ENCODE measurements around the gene CD44. TPM values are rescaled to one million over a fixed set of nuclear protein-coding genes. Genes with fewer than 3 reads are reported as not detected.

The CD44 gene
- total and polyA plus RNA-seq, 4 donors: 4.1 to 26.9 (median 14.6) TPM

DNA sequence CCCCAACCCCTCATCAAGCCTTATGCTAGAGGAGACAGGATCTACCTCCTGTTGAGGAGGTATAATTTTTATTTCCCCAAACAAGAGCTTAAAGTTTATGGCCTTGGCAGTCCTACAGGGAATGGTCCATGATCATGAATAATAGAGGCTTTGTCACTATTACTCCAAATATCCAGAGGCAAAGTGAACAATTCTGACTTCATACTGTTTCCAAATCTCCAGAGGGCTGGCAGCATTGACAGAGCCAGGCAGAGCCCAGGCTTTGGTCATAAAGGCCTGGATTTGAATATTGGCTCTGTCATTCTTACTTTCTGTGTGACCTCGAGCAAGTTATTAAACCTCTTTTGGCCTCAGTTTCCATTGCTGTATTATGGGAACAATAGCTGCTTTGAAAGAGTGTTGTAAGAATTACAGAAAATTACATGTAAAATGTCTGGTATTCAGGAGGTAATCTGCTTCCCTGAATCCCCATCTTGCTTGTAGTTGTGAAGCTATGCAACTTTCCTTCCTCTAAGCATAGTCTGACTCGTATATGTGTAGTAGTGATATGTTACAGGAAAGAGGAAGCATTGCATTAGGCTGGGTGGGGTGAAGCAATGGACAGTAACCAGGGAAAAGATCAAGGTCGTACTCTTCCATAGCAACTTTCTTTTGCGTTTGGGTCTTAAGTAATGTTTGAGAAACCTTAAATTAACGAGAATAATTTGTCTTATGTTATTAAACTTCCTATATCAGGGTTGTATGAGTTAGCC is 88.8 kb downstream of the CD44 start:
- no peaks in the 10 kb centered on the region for H3K36me3 ChIP-seq (ENCODE audit: control insufficient read depth in 4 of 4, insufficient read depth in 3 of 4, low read depth in 1 of 4, low read length in 3 of 4)
- TF ChIP-seq, protein P1, sequence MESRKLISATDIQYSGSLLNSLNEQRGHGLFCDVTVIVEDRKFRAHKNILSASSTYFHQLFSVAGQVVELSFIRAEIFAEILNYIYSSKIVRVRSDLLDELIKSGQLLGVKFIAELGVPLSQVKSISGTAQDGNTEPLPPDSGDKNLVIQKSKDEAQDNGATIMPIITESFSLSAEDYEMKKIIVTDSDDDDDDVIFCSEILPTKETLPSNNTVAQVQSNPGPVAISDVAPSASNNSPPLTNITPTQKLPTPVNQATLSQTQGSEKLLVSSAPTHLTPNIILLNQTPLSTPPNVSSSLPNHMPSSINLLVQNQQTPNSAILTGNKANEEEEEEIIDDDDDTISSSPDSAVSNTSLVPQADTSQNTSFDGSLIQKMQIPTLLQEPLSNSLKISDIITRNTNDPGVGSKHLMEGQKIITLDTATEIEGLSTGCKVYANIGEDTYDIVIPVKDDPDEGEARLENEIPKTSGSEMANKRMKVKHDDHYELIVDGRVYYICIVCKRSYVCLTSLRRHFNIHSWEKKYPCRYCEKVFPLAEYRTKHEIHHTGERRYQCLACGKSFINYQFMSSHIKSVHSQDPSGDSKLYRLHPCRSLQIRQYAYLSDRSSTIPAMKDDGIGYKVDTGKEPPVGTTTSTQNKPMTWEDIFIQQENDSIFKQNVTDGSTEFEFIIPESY (IDR thresholded peaks at IDR 0.05): no peak
- no peak for TF ChIP-seq RAD21 (IDR thresholded peaks at IDR 0.05)
- TF ChIP-seq HNF4G (IDR thresholded peaks at IDR 0.05): no peak
- no peak for TF ChIP-seq MAX (IDR thresholded peaks at IDR 0.05)
- no peak overlapping the region for H3K9ac ChIP-seq (ENCODE audit: low read depth in 1 of 2, low read length in 2 of 2)
- H3K27ac ChIP-seq (ENCODE audit: low read depth in 1 of 2, low read length in 2 of 2): peak overlapping the region in 1 of 2 donors; percentile 29
- DNase-seq (ENCODE audit: low spot score): no peak
- H3K9me3 ChIP-seq (ENCODE audit: control insufficient read depth in 4 of 4, low read length in 3 of 4): no peaks in the 10 kb centered on the region
- no peaks in the 10 kb centered on the region for H3K27me3 ChIP-seq (ENCODE audit: control insufficient read depth in 4 of 4, insufficient read depth in 4 of 4, low read length in 3 of 4)
- 79% methylated on average over 5 of the region's 5 CpGs for WGBS
- no peak overlapping the region for H3K4me3 ChIP-seq (ENCODE audit: low read depth in 1 of 3, low read length in 3 of 3)
- H3K4me1 ChIP-seq (ENCODE audit: control insufficient read depth in 4 of 4, insufficient read depth in 4 of 4, low read length in 3 of 4): no peaks in the 10 kb centered on the region

GRCh38 chr11:35228328-35228725 is 89.4 kb downstream of the CD44 start:
- DNase-seq (ENCODE audit: low spot score): no peak
- Histone ChIP-seq H3K9ac (ENCODE audit: low read depth in 1 of 2, low read length in 2 of 2) (no peak overlapping the region), H3K9me3 (ENCODE audit: control insufficient read depth in 4 of 4, low read length in 3 of 4) (no peaks in the 10 kb centered on the region), H3K27ac (ENCODE audit: low read depth in 1 of 2, low read length in 2 of 2) (no peak overlapping the region), H3K4me3 (ENCODE audit: low read depth in 1 of 3, low read length in 3 of 3) (no peak overlapping the region), H3K36me3 (ENCODE audit: control insufficient read depth in 4 of 4, insufficient read depth in 3 of 4, low read depth in 1 of 4, low read length in 3 of 4) (no peaks in the 10 kb centered on the region), H3K27me3 (ENCODE audit: control insufficient read depth in 4 of 4, insufficient read depth in 4 of 4, low read length in 3 of 4) (no peaks in the 10 kb centered on the region), H3K4me1 (ENCODE audit: control insufficient read depth in 4 of 4, insufficient read depth in 4 of 4, low read length in 3 of 4) (no peaks in the 10 kb centered on the region)
- WGBS: 89% methylated on average over 3 of the region's 3 CpGs
- TF ChIP-seq RXRA (IDR thresholded peaks at IDR 0.05) (no peak), RAD21 (IDR thresholded peaks at IDR 0.05) (no peak), TAF1 (conservative IDR thresholded peaks at IDR 0.05) (no peak), HNF4G (IDR thresholded peaks at IDR 0.05) (no peak), HNF4A (conservative IDR thresholded peaks at IDR 0.05) (no peak), SP1 (IDR thresholded peaks at IDR 0.05) (no peak)

DNA sequence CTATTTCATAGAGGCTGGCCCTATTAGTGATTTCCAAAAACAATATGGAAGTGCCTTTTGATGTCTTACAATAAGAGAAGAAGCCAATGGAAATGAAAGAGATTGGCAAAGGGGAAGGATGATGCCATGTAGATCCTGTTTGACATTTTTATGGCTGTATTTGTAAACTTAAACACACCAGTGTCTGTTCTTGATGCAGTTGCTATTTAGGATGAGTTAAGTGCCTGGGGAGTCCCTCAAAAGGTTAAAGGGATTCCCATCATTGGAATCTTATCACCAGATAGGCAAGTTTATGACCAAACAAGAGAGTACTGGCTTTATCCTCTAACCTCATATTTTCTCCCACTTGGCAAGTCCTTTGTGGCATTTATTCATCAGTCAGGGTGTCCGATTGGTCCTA is 91.4 kb downstream of the CD44 start:
- WGBS: 94% methylated on average over 1 of the region's 1 CpG
- Histone ChIP-seq H3K27me3 (ENCODE audit: control insufficient read depth in 4 of 4, insufficient read depth in 4 of 4, low read length in 3 of 4) (no peaks in the 10 kb centered on the region), H3K4me1 (ENCODE audit: control insufficient read depth in 4 of 4, insufficient read depth in 4 of 4, low read length in 3 of 4) (no peaks in the 10 kb centered on the region), H3K4me3 (ENCODE audit: low read depth in 1 of 3, low read length in 3 of 3) (no peak overlapping the region), H3K27ac (ENCODE audit: low read depth in 1 of 2, low read length in 2 of 2) (no peak overlapping the region), H3K36me3 (ENCODE audit: control insufficient read depth in 4 of 4, insufficient read depth in 3 of 4, low read depth in 1 of 4, low read length in 3 of 4) (no peaks in the 10 kb centered on the region), H3K9ac (ENCODE audit: low read depth in 1 of 2, low read length in 2 of 2) (no peak overlapping the region), H3K9me3 (ENCODE audit: control insufficient read depth in 4 of 4, low read length in 3 of 4) (no peaks in the 10 kb centered on the region)
- TF ChIP-seq TAF1 (conservative IDR thresholded peaks at IDR 0.05): no peak
- TF ChIP-seq SP1 (IDR thresholded peaks at IDR 0.05): no peak
- TF ChIP-seq HNF4G (IDR thresholded peaks at IDR 0.05): no peak
- TF ChIP-seq, protein P2, sequence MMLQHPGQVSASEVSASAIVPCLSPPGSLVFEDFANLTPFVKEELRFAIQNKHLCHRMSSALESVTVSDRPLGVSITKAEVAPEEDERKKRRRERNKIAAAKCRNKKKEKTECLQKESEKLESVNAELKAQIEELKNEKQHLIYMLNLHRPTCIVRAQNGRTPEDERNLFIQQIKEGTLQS (IDR thresholded peaks at IDR 0.05): no peak
- TF ChIP-seq GABPA (IDR thresholded peaks at IDR 0.05 in 1 of 2, conservative IDR thresholded peaks at IDR 0.05 in 1 of 2): no peak
- TF ChIP-seq, protein P1 (IDR thresholded peaks at IDR 0.05): no peak
- no peak for DNase-seq (ENCODE audit: low spot score)
